IPS-18c (cell line): ENCODE data around the gene WDR7.

Experiments used
- H3K4me3 ChIP-seq: 2 replicates; pipeline ENCODE4 v1.7.0; 2013; ENCODE audit warnings: low read depth, mild to moderate bottlenecking, low read length, moderate library complexity; ENCODE audit not compliant: insufficient read depth
- H3K9me3 ChIP-seq: one replicate; pipeline ENCODE4 v1.6.1; 2013; ENCODE audit warnings: mild to moderate bottlenecking, low read length, moderate library complexity; ENCODE audit not compliant: control insufficient read depth, insufficient read depth

Gene WDR7

GRCh38 chr18:57050310-57050949 is 399.3 kb downstream of the WDR7 start:
- no peak overlapping the region for H3K4me3 ChIP-seq

GRCh38 chr18:57051021-57051656 is 400.0 kb downstream of the WDR7 start:
- Histone ChIP-seq H3K9me3 (no peaks in the 10 kb centered on the region), H3K4me3 (no peak overlapping the region)

More at GRCh38 chr18:57050310-57050949, 399.3 kb downstream of the WDR7 start:
- H3K9me3 ChIP-seq, result peaks cover 3% of the 10 kb centered on the region

- Histone ChIP-seq H3K9me3 (no peaks in the 10 kb centered on the region), H3K4me3 (no peak overlapping the region)
These were observed 400.5 kb downstream of the WDR7 start for GRCh38 chr18:57051657-57052044.

GRCh38 chr18:57052173-57052572 is 401.0 kb downstream of the WDR7 start:
- Histone ChIP-seq H3K4me3 (no peak overlapping the region), H3K9me3 (no peaks in the 10 kb centered on the region)

- Histone ChIP-seq H3K9me3 (no peaks in the 10 kb centered on the region), H3K4me3 (no peak overlapping the region)
These were observed 401.6 kb downstream of the WDR7 start for GRCh38 chr18:57052759-57053158.

- H3K9me3 ChIP-seq, result no peaks in the 10 kb centered on the region
These were observed 403.7 kb downstream of the WDR7 start for GRCh38 chr18:57054891-57055290.

GRCh38 chr18:57057890-57058289 is 406.7 kb downstream of the WDR7 start:
- Histone ChIP-seq H3K4me3 (no peak overlapping the region), H3K9me3 (no peaks in the 10 kb centered on the region)

More at GRCh38 chr18:57054891-57055290, 403.7 kb downstream of the WDR7 start:
- H3K4me3 ChIP-seq, result no peak overlapping the region

GRCh38 chr18:57058734-57059133 is 407.6 kb downstream of the WDR7 start:
- Histone ChIP-seq H3K9me3 (no peaks in the 10 kb centered on the region), H3K4me3 (no peak overlapping the region)

GRCh38 chr18:57059366-57059765 is 408.2 kb downstream of the WDR7 start:
- Histone ChIP-seq H3K9me3 (no peaks in the 10 kb centered on the region), H3K4me3 (no peak overlapping the region)

GRCh38 chr18:57060814-57061213 is 409.7 kb downstream of the WDR7 start:
- no peak overlapping the region for H3K4me3 ChIP-seq
- H3K9me3 ChIP-seq, result no peaks in the 10 kb centered on the region

- Histone ChIP-seq H3K9me3 (peaks cover under 1% of the 10 kb centered on the region), H3K4me3 (no peak overlapping the region)
These were observed 411.0 kb downstream of the WDR7 start for GRCh38 chr18:57062178-57062577.

GRCh38 chr18:57062844-57063243 is 411.7 kb downstream of the WDR7 start:
- H3K9me3 ChIP-seq, result peaks cover 2% of the 10 kb centered on the region
- H3K4me3 ChIP-seq, result no peak overlapping the region

- H3K9me3 ChIP-seq, result peaks cover 2% of the 10 kb centered on the region
- no peak overlapping the region for H3K4me3 ChIP-seq
These were observed 412.5 kb downstream of the WDR7 start for GRCh38 chr18:57063601-57064103.

- no peak overlapping the region for H3K4me3 ChIP-seq
- H3K9me3 ChIP-seq, result no peaks in the 10 kb centered on the region
These were observed 422.5 kb downstream of the WDR7 start for GRCh38 chr18:57073501-57074187.

GRCh38 chr18:57075716-57076400 is 424.7 kb downstream of the WDR7 start:
- H3K9me3 ChIP-seq, result no peaks in the 10 kb centered on the region
- no peak overlapping the region for H3K4me3 ChIP-seq

- H3K9me3 ChIP-seq, result no peaks in the 10 kb centered on the region
These were observed 426.0 kb downstream of the WDR7 start for GRCh38 chr18:57077005-57077765.

More at GRCh38 chr18:57077005-57077765, 426.0 kb downstream of the WDR7 start:
- no peak overlapping the region for H3K4me3 ChIP-seq
